GM18909 (cell line): Measurements from ENCODE around the gene UBE2Q2.
A peak's percentile ranks its signal among the peaks of the same experiment; 100 is the strongest.
"Not testable (repeated sequence)": the region's sequence is repeated elsewhere in the genome, so short reads cannot be mapped to it uniquely, and the experiment has no call there.

Experiments used
- ATAC-seq: cut with Tn5 transposase; IDR thresholded peaks from one replicate; pipeline ENCODE4 v1.9.1; 2021; ENCODE audit warnings: mild to moderate bottlenecking; ENCODE audit not compliant: unreplicated experiment, poor library complexity

The UBE2Q2 gene

GRCh38 chr15:75861750-75862402 is 18.6 kb downstream of the UBE2Q2 start:
- ATAC-seq: no peak

DNA sequence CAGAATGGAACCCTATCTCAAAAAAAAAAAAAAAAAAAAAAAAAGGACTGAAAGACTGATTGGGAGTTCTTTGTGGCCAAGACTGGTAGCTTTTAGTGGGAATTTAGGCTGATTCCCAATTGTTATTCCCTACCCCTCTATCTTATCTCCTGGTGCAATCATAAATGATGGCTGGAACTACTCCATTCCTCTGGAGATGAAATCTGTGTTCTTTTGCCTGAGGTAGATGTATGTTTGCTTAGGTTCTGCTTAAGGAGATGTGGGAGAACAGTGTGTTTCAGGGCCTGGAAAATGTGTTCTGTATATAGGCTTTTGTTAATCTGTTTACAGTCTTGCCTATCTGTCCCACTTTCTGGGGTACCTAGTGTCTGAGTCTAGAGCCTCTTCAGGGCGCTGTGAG is 19.5 kb downstream of the UBE2Q2 start:
- ATAC-seq: no peak

DNA sequence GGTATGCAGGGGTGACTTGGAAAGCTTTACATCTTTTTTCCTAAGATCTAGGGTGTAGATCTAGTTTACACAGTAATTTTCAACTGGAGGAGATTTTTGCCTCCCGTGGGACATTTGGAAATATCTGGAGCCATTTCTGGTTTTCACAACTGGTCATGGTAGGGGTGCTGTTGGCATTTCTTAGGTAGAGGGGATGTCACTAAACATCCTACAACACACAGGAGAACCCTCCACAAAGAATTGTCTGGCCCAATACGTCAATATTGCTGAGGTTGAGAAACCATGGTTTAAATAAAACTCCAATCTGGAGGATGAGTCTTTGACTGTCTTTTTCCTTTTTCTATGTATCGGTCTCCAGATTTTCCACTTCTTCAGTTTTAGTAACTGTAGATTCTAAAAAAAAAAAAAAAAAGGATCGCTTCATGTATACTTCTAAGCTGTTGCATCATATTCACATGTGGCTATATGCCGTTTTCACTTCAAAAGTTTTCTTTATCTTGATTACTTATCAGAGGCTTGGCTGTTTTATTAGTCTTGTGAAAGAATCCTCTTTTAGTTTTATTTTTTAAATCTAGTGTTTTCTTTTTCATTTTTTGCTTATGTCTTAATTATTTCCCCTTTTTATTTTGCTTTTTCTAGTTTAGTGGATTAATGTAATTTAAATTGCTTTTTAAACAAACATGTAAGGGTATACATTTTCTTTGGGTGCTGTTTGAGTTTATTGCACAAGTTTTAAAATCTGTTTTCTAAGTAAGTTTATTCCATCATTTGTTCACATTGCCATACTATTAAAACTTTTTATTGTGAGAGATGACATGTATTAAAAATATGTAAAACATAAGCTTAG is 21.2 kb downstream of the UBE2Q2 start:
- ATAC-seq: no peak

- ATAC-seq: not testable (repeated sequence)
Measured at GRCh38 chr15:75866045-75866444, 22.8 kb downstream of the UBE2Q2 start.

DNA sequence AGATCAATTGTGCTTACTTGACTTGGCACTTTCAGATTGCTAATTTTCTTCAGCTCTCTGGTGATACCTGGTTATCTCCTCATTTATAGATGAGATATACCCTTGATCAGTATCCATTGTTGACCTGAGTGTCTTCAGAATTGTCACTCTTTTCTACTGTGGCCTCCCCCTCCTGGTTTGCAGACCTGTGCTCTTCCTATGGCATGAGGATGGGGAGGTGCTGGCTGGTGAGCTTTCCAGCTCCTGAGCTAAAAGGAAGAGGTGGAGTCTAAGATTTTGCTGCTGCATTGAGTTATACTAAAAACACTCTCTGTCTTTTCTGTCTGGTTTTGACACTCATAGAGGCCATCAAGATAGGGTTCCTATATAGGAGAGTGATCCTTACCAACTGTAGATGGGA is 23.7 kb downstream of the UBE2Q2 start:
- ATAC-seq: no peak

- no peak for ATAC-seq
Measured at GRCh38 chr15:75867449-75867848, 24.2 kb downstream of the UBE2Q2 start.

DNA sequence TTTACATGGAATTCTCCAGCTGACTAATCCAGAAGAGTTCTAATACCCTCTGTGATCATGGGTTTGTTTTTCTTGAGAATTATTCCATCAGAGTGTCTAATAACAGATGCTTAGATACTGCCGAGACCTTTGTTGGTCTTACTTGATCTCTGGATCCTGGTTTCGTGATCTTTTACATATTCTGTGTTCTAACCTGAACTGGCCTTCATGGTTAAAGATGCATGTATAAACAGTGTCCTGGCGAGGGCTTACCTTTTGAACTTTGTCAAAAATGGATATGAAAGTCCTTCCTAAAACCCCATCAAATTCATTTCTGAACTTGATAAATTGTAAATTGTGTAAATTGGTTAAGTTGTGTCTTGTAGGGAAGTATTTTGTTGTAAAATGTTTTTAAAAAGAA is 24.8 kb downstream of the UBE2Q2 start:
- no peak for ATAC-seq

GRCh38 chr15:75869446-75869845 is 26.2 kb downstream of the UBE2Q2 start:
- ATAC-seq: no peak

- not testable (repeated sequence) for ATAC-seq
Measured at GRCh38 chr15:75871589-75871988, 28.3 kb downstream of the UBE2Q2 start.

DNA sequence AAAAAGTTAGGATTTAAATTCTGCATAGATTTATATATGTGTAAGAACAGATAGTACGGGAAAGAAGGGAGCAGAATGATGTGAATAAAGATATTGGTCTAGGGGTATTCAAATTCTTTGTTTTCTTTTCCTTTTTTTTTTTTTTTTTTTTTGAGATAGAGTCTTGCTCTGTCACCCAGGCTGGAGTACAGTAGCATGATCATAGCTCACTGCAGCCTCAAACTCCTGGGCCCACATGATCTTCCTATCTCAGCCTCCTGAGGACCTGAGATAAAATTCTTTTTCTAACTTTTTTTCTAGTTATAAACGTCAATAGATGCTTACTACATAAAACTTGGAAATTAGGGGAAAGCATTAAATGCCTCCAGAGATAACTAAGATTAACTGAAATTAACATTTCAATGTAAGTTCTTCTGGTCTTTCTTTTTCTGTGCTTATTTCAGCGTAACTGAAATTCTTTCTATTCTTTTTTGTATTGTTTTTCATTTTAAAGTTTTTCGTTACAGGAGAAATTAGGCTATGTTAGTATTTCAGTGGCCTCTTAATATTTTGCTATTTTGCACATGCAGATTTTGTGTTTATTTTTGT is 29.2 kb downstream of the UBE2Q2 start:
- no peak for ATAC-seq

GRCh38 chr15:75884041-75884440 is 40.8 kb downstream of the UBE2Q2 start:
- ATAC-seq: no peak

- no peak for ATAC-seq
Measured at GRCh38 chr15:75887178-75887577, 43.9 kb downstream of the UBE2Q2 start.

- no peak for ATAC-seq
Measured at GRCh38 chr15:75891895-75892294, 48.6 kb downstream of the UBE2Q2 start.

GRCh38 chr15:75895731-75896130 is 52.5 kb downstream of the UBE2Q2 start:
- ATAC-seq: no peak

DNA sequence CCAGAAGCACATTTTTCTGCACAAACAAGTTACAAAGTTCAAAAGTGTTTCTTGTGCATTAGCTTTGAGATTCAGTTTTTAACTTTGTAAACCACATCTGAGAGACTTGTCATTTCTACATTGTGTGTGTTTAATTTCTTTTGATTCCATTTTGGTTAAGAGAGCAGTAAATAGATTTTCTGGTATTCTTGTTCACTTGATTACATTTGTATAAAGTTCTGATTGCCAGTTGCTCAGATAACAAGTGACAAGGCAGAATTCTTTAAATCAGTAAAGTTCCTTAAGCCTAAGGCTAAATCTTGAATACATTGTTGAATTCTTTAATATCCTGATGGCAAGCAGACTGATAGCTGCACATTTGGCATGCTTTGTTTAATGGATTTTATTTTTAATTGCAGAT is 57.3 kb downstream of the UBE2Q2 start:
- no peak for ATAC-seq

DNA sequence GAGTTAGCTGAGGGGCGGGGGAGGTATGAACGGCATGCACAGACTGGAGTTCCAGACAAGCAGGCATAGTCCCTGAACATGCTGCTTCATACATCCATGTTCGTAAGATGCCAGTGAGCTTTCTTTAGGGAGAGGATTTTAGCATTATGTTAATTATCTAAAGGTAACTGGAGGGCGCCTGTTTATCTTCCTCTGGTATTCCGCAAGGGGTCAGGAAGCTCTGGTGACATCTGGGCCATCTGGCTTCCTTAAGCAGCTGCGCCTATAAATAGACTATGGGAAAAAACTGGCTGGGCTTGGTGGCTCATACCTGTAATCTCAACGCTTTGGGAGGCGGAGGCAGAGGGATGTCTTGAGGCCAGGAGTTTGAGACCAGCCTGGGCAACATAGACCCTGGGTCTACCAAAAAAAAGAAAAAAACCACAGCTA is 58.9 kb downstream of the UBE2Q2 start:
- no peak for ATAC-seq

GRCh38 chr15:75903331-75904239 is 60.3 kb downstream of the UBE2Q2 start, which contains the start of gene FBXO22:
Gene FBXO22, plus strand, starts transcription at chr15:75903878. Its CDS starts 86 bp downstream, at chr15:75903964.
- peak; percentile 89 for ATAC-seq

- ATAC-seq: no peak
Measured at GRCh38 chr15:75905231-75905630, 62.0 kb downstream of the UBE2Q2 start.

- not testable (repeated sequence) for ATAC-seq
Measured at GRCh38 chr15:75910355-75910754, 67.1 kb downstream of the UBE2Q2 start.

DNA sequence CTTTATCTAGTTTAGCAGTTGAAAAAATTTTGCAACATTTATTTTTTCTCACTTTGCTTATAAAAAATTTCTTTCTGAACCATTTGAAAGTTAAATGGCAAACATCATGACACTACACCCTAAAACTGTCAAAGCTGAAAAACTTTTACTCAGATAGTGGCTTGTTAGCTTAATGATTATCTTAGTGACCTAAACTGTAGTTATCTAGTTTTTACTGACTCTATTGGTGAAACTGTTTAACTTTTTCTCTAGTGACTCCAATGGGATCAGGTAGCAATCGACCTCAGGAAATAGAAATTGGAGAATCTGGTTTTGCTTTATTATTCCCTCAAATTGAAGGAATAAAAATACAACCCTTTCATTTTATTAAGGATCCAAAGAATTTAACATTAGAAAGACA is 73.7 kb downstream of the UBE2Q2 start:
- ATAC-seq: no peak
